Measurements from ENCODE around the gene KMT2A.
A peak's percentile ranks its signal among the peaks of the same experiment; 100 is the strongest.

Gene KMT2A

GRCh38 chr11:118526688-118527087 is 90.4 kb downstream of the KMT2A start:
- H3K36me3 ChIP-seq (ENCODE audit: control insufficient read depth, insufficient read depth, low read length) = peaks cover 50% of the 10 kb centered on the region

GRCh38 chr11:118527109-118527508 is 90.8 kb downstream of the KMT2A start, which contains the start of gene TTC36:
Gene TTC36, plus strand, starts transcription at chr11:118527474. Its CDS starts 21 bp downstream, at chr11:118527495.
- Histone ChIP-seq H3K36me3 (ENCODE audit: control insufficient read depth, insufficient read depth, low read length) (peaks cover 46% of the 10 kb centered on the region), H3K4me3 (ENCODE audit: extremely low read depth, insufficient read depth, low read length, poor library complexity, severe bottlenecking) (no peak within 1 kb of the TSS), H3K9me3 (ENCODE audit: control insufficient read depth, low read length) (no peaks in the 10 kb centered on the region), H3K4me1 (ENCODE audit: control insufficient read depth, insufficient read depth, low read length, poor library complexity, severe bottlenecking) (no peaks in the 10 kb centered on the region), H3K27ac (ENCODE audit: low read depth, low read length, severe bottlenecking) (no peak within 1 kb of the TSS)
- WGBS, 2 experiments (ENCODE audit: insufficient coverage in 2 of 2) = 48% methylated on average over 2 of the region's 3 CpGs; no CpG with 5 or more reads in 1 of the 2 experiments

More at GRCh38 chr11:118526688-118527087, 90.4 kb downstream of the KMT2A start:
- Histone ChIP-seq H3K9me3 (ENCODE audit: control insufficient read depth, low read length) (no peaks in the 10 kb centered on the region), H3K27ac (ENCODE audit: low read depth, low read length, severe bottlenecking) (no peak overlapping the region), H3K4me1 (ENCODE audit: control insufficient read depth, insufficient read depth, low read length, poor library complexity, severe bottlenecking) (no peaks in the 10 kb centered on the region), H3K4me3 (ENCODE audit: extremely low read depth, insufficient read depth, low read length, poor library complexity, severe bottlenecking) (no peak overlapping the region)
- WGBS, 2 experiments (ENCODE audit: insufficient coverage in 2 of 2) = 100% methylated on average over 1 of the region's 2 CpGs; no CpG with 5 or more reads in 1 of the 2 experiments

- no peaks in the 10 kb centered on the region for H3K9me3 ChIP-seq (ENCODE audit: control insufficient read depth, low read length)
- H3K4me3 ChIP-seq (ENCODE audit: extremely low read depth, insufficient read depth, low read length, poor library complexity, severe bottlenecking) = no peak overlapping the region
- peaks cover 32% of the 10 kb centered on the region for H3K36me3 ChIP-seq (ENCODE audit: control insufficient read depth, insufficient read depth, low read length)
- no peak overlapping the region for H3K27ac ChIP-seq (ENCODE audit: low read depth, low read length, severe bottlenecking)
- H3K4me1 ChIP-seq (ENCODE audit: control insufficient read depth, insufficient read depth, low read length, poor library complexity, severe bottlenecking) = no peaks in the 10 kb centered on the region
- 86 to 91% methylated on average over 6 of the region's 6 CpGs for WGBS, 2 experiments (ENCODE audit: insufficient coverage in 2 of 2)
Observed at GRCh38 chr11:118528511-118528910, 92.2 kb downstream of the KMT2A start.

GRCh38 chr11:118529584-118530175 is 93.4 kb downstream of the KMT2A start:
- 71 to 88% methylated on average over 4 to 5 of the region's 5 CpGs for WGBS, 2 experiments (ENCODE audit: insufficient coverage in 2 of 2)
- Histone ChIP-seq H3K27ac (ENCODE audit: low read depth, low read length, severe bottlenecking) (no peak overlapping the region), H3K36me3 (ENCODE audit: control insufficient read depth, insufficient read depth, low read length) (peaks cover 20% of the 10 kb centered on the region), H3K4me1 (ENCODE audit: control insufficient read depth, insufficient read depth, low read length, poor library complexity, severe bottlenecking) (no peaks in the 10 kb centered on the region), H3K4me3 (ENCODE audit: extremely low read depth, insufficient read depth, low read length, poor library complexity, severe bottlenecking) (peak overlapping the region; percentile 74), H3K9me3 (ENCODE audit: control insufficient read depth, low read length) (no peaks in the 10 kb centered on the region)

GRCh38 chr11:118530180-118530682 is 93.9 kb downstream of the KMT2A start:
- Histone ChIP-seq H3K4me3 (ENCODE audit: extremely low read depth, insufficient read depth, low read length, poor library complexity, severe bottlenecking) (peak overlapping the region; percentile 74), H3K4me1 (ENCODE audit: control insufficient read depth, insufficient read depth, low read length, poor library complexity, severe bottlenecking) (no peaks in the 10 kb centered on the region), H3K36me3 (ENCODE audit: control insufficient read depth, insufficient read depth, low read length) (peaks cover 15% of the 10 kb centered on the region), H3K9me3 (ENCODE audit: control insufficient read depth, low read length) (no peaks in the 10 kb centered on the region), H3K27ac (ENCODE audit: low read depth, low read length, severe bottlenecking) (no peak overlapping the region)
- 11 to 12% methylated on average over 24 to 31 of the region's 31 CpGs for WGBS, 2 experiments (ENCODE audit: insufficient coverage in 2 of 2)

GRCh38 chr11:118530683-118531596 is 94.6 kb downstream of the KMT2A start, which contains the start of gene TMEM25:
Gene TMEM25, plus strand, starts transcription at chr11:118531192. Its CDS starts 610 bp downstream, at chr11:118531802.
- no peaks in the 10 kb centered on the region for H3K9me3 ChIP-seq (ENCODE audit: control insufficient read depth, low read length)
- H3K36me3 ChIP-seq (ENCODE audit: control insufficient read depth, insufficient read depth, low read length) = peaks cover 12% of the 10 kb centered on the region
- H3K27ac ChIP-seq (ENCODE audit: low read depth, low read length, severe bottlenecking) = no peak within 1 kb of the TSS
- 2 to 3% methylated on average over 61 to 85 of the region's 94 CpGs for WGBS, 2 experiments (ENCODE audit: insufficient coverage in 2 of 2)
- no peaks in the 10 kb centered on the region for H3K4me1 ChIP-seq (ENCODE audit: control insufficient read depth, insufficient read depth, low read length, poor library complexity, severe bottlenecking)
- peak within 1 kb of the TSS; percentile 74 for H3K4me3 ChIP-seq (ENCODE audit: extremely low read depth, insufficient read depth, low read length, poor library complexity, severe bottlenecking)

- Histone ChIP-seq H3K27ac (ENCODE audit: low read depth, low read length, severe bottlenecking) (no peak overlapping the region), H3K36me3 (ENCODE audit: control insufficient read depth, insufficient read depth, low read length) (peaks cover 8% of the 10 kb centered on the region), H3K4me1 (ENCODE audit: control insufficient read depth, insufficient read depth, low read length, poor library complexity, severe bottlenecking) (no peaks in the 10 kb centered on the region), H3K9me3 (ENCODE audit: control insufficient read depth, low read length) (no peaks in the 10 kb centered on the region), H3K4me3 (ENCODE audit: extremely low read depth, insufficient read depth, low read length, poor library complexity, severe bottlenecking) (peak overlapping the region; percentile 74)
- WGBS, 2 experiments (ENCODE audit: insufficient coverage in 2 of 2) = 30 to 32% methylated on average over 12 of the region's 12 CpGs
Observed at GRCh38 chr11:118531597-118532084, 95.3 kb downstream of the KMT2A start.

GRCh38 chr11:118532091-118532490 is 95.8 kb downstream of the KMT2A start:
- H3K9me3 ChIP-seq (ENCODE audit: control insufficient read depth, low read length) = no peaks in the 10 kb centered on the region
- H3K36me3 ChIP-seq (ENCODE audit: control insufficient read depth, insufficient read depth, low read length) = peaks cover 4% of the 10 kb centered on the region
- 84 to 92% methylated on average over 4 to 10 of the region's 10 CpGs for WGBS, 2 experiments (ENCODE audit: insufficient coverage in 2 of 2)
- H3K4me1 ChIP-seq (ENCODE audit: control insufficient read depth, insufficient read depth, low read length, poor library complexity, severe bottlenecking) = no peaks in the 10 kb centered on the region
- peak overlapping the region; percentile 74 for H3K4me3 ChIP-seq (ENCODE audit: extremely low read depth, insufficient read depth, low read length, poor library complexity, severe bottlenecking)
- H3K27ac ChIP-seq (ENCODE audit: low read depth, low read length, severe bottlenecking) = no peak overlapping the region

- Histone ChIP-seq H3K9me3 (ENCODE audit: control insufficient read depth, low read length) (no peaks in the 10 kb centered on the region), H3K4me1 (ENCODE audit: control insufficient read depth, insufficient read depth, low read length, poor library complexity, severe bottlenecking) (no peaks in the 10 kb centered on the region), H3K4me3 (ENCODE audit: extremely low read depth, insufficient read depth, low read length, poor library complexity, severe bottlenecking) (no peak overlapping the region), H3K27ac (ENCODE audit: low read depth, low read length, severe bottlenecking) (no peak overlapping the region), H3K36me3 (ENCODE audit: control insufficient read depth, insufficient read depth, low read length) (peaks cover 2% of the 10 kb centered on the region)
- 92 to 95% methylated on average over 19 of the region's 19 CpGs for WGBS, 2 experiments (ENCODE audit: insufficient coverage in 2 of 2)
Observed at GRCh38 chr11:118532852-118533768, 96.8 kb downstream of the KMT2A start.
